Measurements from ENCODE around the gene GLYAT.
"Not testable (repeated sequence)": the region's sequence is repeated elsewhere in the genome, so short reads cannot be mapped to it uniquely, and the experiment has no call there.

The GLYAT gene

GRCh38 chr11:58685973-58686722 lies 45.6 kb downstream of the GLYAT start:
- no peak for FAIRE-seq
- no peak for DNase-seq (ENCODE audit: extremely low spot score, insufficient read length, low read depth)

GRCh38 chr11:58682660-58683059 lies 49.1 kb downstream of the GLYAT start:
- not testable (repeated sequence) for FAIRE-seq; DNase-seq (ENCODE audit: extremely low spot score, insufficient read length, low read depth)

GRCh38 chr11:58677536-58677935 lies 54.2 kb downstream of the GLYAT start:
- not testable (repeated sequence) for DNase-seq (ENCODE audit: extremely low spot score, insufficient read length, low read depth)

GRCh38 chr11:58676563-58677135 lies 55.1 kb downstream of the GLYAT start:
- no peak for DNase-seq (ENCODE audit: extremely low spot score, insufficient read length, low read depth)
- FAIRE-seq: no peak

More at GRCh38 chr11:58677536-58677935, 54.2 kb downstream of the GLYAT start:
- FAIRE-seq: not testable (repeated sequence)

- DNase-seq (ENCODE audit: extremely low spot score, insufficient read length, low read depth) (peak; percentile 60), FAIRE-seq (peak; percentile 89)
These were observed 56.2 kb downstream of the GLYAT start for GRCh38 chr11:58675334-58676155.

- DNase-seq (ENCODE audit: extremely low spot score, insufficient read length, low read depth): no peak
- no peak for FAIRE-seq
These were observed 57.1 kb downstream of the GLYAT start for GRCh38 chr11:58674609-58675008.

- FAIRE-seq (no peak), DNase-seq (ENCODE audit: extremely low spot score, insufficient read length, low read depth) (no peak)
These were observed 59.6 kb downstream of the GLYAT start for GRCh38 chr11:58671983-58672633.

GRCh38 chr11:58659910-58660570 lies 71.7 kb downstream of the GLYAT start:
- no peak for FAIRE-seq
- DNase-seq (ENCODE audit: extremely low spot score, insufficient read length, low read depth): no peak

GRCh38 chr11:58659404-58659803 lies 72.3 kb downstream of the GLYAT start:
- FAIRE-seq: no peak
- DNase-seq (ENCODE audit: extremely low spot score, insufficient read length, low read depth): no peak
